Measurements from ENCODE around the gene LGI4.
"Not testable (repeated sequence)": the region's sequence is repeated elsewhere in the genome, so short reads cannot be mapped to it uniquely, and the experiment has no call there.

GRCh38 chr19:35153129-35153522, 18.3 kb upstream of the LGI4 start:
- not testable (repeated sequence) for TF ChIP-seq CTCF (IDR thresholded peaks at IDR 0.05; ENCODE audit: low read length); EZH2 (IDR thresholded peaks at IDR 0.05; ENCODE audit: borderline replicate concordance, low read length)
